NCI-H1048 (cell line): Measurements from ENCODE around the gene KCNK1.

Source experiments
- DNase-seq: peaks from one replicate; lab custom pipeline; 2025; lab: John Stamatoyannopoulos, UW

The KCNK1 gene

DNA sequence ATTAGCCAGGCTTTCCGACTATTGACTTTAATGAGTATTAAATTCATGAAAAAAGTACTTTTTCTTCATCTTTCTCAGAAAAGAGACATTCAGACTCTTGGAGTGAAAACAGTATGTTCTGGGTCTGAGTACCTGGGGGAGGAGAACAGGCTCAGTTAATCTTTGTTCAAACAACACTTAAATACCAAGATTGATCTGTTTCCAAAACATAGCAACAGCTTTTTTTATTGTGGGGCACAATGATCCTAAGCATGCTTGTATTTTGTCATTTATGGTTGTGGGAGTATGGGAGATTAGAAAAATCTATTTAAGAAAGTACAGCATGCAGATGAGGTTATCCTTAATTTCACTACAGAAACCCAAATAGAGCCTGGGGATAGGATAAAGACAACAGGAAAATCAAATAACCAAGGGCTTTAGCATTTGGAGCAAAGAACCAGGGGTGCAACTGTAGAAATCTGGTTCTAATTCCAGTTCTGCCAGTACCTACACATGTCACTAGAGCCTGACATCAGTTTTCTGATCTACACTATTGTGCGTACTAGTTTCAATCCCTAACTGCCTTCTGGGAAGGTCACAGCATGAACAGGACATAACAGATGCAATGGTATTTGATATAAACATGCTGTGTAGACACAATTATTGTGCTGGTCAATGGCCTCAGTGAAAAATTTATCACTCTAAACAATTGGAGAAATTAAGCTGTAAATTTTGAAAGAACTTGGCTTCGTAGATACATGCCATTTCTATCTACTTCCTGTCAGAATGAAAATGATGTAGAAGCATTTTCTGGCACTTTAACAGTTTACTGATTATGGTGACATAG is 91.2 kb downstream of the KCNK1 start:
- no peak for DNase-seq

DNA sequence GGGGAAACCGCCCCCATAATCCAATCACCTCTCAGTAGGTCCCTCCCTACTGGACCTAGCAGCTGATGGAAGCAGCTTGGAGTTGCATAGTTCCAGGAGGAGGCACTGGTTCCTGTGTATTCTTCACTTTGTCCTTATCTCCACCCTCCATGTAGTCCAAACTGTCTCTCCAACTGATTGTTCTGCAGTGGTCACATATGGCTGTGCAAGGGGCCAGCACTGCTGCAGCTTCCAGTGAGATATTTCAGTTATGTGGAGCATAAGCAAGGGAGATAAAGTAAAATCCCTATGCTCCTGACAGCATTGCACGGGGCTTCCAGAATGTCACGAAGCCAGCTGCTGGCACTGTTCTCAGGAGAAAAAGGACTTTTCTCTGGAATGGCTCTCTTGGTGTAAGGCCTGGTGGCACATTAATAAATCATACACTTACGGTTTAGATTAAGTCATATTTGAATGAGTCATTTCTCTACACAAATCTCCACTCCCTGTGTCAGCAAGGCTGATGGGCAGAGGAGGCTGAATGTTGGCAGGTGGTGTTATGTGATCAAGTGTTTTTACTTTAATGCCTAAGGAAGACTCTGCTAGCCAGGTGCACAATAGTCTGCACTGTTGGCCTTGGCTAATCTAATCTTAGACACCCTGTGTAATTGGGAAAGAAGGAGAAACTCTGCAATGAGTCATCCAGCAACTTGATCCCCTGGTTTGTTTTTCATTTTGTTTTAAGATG is 93.4 kb downstream of the KCNK1 start:
- no peak for DNase-seq

- DNase-seq, result no peak
These were observed 94.2 kb downstream of the KCNK1 start for GRCh38 chr1:233707880-233708815.

- DNase-seq, result no peak
These were observed 96.1 kb downstream of the KCNK1 start for GRCh38 chr1:233710031-233710430.

GRCh38 chr1:233710507-233710906 is 96.6 kb downstream of the KCNK1 start:
- DNase-seq, result no peak

DNA sequence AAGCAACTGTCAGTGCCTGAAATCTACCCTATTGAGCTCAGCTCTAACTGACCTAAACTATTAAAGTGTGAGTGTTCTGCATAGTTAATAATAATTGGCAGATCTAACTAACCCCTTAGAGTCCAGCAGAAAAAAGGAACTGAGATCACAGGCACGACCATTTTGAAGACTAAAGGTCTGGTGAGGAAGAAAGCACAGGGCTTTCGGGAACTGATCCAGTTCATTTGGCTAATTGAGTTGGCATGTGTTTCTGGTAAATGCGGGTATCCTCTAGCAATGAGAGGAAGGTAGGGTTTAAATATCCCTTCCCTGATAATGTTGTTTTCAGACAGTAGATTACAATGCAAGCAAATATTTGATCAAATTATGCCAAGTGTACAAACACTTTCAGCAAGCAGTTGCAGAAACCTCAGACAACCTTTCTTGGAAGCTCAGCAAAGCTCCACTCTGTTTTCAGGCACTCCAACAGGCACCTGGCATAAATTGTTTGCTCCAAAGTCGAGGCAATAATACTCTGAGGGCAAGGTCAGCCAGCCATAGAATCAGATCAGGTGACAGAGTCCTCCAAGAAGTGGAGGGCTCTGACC is 100.8 kb downstream of the KCNK1 start:
- DNase-seq, result no peak

DNA sequence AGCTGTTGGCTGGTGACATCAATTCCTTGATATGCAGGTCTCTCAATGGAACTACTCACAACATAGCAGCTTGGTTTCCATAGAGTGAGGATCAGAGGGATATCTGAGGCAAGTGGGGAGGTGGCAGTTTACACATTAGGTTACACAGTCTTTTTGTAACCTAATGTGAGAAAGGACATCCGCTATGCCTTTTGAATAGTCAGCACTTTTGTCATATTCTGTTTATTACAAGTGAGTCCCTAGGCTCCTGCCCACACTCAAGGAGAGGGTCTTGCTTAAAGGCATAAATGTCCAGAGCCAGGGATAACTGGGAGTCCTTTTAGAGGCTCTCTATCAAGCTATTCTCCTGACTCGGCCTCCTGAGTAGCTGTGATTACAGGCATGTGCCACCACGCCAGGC is 104.2 kb downstream of the KCNK1 start:
- DNase-seq, result no peak

DNA sequence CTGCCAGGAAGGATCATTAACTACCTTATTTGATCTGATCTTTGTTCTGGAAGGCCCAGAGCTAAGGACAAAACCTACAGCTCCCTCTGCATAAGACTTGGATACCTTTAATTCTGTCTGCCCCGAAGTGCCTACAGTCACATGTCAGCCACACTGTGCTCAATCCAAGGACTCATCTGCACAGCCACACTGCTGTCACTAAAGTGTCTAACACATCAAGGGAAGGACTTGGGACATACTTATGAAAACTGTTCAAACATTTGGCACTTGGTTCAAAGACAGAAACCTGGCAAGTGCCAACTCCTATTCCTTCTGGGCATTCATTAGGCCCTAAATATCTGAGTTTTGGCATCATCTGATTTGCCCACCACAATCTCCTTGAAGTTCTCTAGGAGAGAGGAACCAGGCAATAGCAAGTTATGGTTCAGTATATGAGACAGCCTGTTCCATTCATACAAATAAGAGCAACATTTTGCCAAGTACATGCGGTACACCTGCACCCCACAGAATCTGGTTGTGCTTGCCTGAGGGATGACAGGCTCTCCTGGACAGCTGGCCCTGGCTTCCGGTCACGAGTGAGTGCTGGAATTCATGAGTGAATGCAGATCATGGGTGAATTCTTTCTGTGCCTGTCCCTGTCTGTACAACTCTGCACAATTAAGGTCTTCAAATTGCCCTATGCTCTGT is 105.9 kb downstream of the KCNK1 start:
- DNase-seq, result no peak

- DNase-seq, result no peak
These were observed 107.2 kb downstream of the KCNK1 start for GRCh38 chr1:233721004-233721595.
